Activated gamma-delta T cell treated with anti-CD3 and anti-CD28 coated beads, Interleukin-2, amount 50 U/mL, for 16 hours (primary cell): Measurements from ENCODE around the gene TLCD1.

Source experiments
- DNase-seq: peaks from one replicate; pipeline ENCODE4 v3.0.0-alpha.2; 2020; ENCODE audit warnings: low read depth

The TLCD1 gene

GRCh38 chr17:28686296-28686695 is 39.7 kb downstream of the TLCD1 start:
- DNase-seq: no peak

DNA sequence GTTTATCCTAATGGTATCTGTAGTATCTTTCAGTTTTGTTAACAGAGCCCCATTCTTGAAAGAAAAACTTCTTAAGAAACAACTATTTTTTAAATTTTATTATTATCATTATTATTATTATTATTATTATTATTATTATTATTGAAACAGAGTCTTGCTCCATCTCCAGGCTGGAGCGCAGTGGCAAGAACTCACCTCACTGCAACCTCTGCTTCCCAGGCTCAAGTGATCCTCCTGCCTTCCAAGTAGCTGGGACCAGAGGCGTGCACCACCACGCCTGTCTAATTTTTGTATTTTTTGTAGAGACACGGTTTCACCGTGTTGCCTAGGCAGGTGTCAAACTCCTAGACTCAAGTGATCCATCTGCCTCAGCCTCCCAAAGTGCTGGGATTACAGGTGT is 40.7 kb downstream of the TLCD1 start:
- DNase-seq: no peak

DNA sequence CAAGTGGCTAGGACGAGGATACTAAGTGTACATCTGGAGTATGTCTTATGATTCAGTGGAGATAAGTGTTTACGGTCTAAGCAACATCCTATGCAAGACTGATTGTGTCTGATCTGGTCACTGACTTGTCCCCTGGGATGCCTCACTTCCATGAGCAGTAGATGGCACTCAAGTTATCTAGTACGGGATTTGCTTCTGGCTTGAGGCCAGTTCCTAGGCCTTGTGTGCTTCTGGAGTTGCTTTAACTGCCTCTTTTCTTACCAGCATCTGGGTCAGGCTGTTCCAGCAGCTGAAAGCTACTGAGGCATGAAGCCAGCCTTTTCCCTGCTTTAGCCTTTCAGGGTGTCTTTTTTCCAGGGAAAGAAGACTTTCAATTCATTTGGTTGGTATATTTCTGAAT is 41.1 kb downstream of the TLCD1 start:
- no peak for DNase-seq

GRCh38 chr17:28682655-28683054 is 43.4 kb downstream of the TLCD1 start:
- DNase-seq: no peak

DNA sequence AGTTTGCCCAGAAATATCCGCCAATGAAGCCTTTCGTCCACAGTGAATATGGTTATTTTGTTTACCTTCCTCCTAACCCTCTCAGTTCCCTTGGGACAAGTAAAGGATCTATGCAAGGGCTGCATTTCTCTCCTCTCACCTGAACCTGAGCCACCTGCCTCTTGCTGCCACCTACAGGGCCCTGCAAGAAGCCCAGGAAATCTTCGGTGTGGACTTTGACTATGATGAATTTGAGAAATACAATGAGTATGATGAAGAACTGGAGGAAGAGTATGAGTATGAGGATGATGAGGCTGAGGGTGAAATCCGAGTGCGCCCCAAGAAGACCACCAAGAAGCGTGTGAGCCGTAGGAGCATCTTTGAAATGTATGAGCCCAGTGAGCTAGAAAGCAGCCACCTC is 50.1 kb downstream of the TLCD1 start:
- DNase-seq: no peak

DNA sequence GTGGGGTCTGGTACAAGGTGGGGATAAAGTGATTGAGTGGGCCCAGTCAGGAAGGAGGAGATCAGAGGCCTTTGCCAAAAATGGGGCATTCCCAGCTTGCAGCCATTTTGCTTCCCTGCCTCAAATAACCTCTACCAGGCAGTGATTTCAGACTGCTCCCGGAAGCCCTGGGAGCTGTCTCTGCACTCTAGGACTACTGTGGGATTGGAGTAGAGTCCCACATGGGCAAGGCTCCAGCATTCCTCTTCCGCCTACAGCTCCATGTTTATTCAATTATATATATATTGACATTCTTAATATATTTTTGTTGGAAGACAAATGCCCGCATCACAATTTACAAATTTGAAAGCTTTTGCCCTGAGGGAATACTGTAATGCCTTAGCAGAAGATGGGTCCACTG is 50.5 kb downstream of the TLCD1 start:
- DNase-seq: no peak
